GM19468 (cell line): ENCODE results near the gene SSX7.
"Not testable (repeated sequence)": the region's sequence is repeated elsewhere in the genome, so short reads cannot be mapped to it uniquely, and the experiment has no call there.

Experiments
- ATAC-seq: cut with Tn5 transposase; IDR thresholded peaks from one replicate; pipeline ENCODE4 v1.9.1; 2021; ENCODE audit warnings: mild to moderate bottlenecking, moderate library complexity, moderate number of reproducible peaks; ENCODE audit not compliant: unreplicated experiment; ENCODE audit errors: extremely low read depth

The SSX7 gene, protein sequence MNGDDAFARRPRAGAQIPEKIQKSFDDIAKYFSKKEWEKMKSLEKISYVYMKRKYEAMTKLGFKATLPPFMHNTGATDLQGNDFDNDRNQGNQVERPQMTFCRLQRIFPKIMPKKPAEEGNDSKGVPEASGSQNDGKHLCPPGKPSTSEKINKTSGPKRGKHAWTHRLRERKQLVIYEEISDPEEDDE

DNA sequence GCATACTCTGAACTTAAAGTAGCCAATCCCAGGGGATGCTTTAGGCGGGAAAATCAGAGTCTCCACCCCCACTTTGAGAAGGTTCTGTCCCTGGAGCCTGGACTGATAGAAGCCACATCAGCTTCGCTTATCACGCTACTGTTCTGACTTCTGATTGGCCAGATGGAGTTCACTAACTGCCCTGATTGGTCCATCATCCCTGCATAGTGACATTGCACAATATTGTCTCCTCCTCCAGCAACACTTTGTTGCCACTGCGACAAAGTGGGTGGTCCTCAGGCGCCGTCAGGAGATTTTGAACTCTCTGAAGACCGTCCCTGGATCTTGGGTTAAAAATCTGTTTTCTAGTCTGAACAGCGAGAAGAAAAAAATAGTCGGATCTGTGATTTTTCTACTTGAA lies at the start of gene SSX7:
SSX7 (minus strand) TSS at position 101 of the 400 bp plus-strand sequence. CDS start 1,428 bp downstream, outside the sequence.
- not testable (repeated sequence) for ATAC-seq

DNA sequence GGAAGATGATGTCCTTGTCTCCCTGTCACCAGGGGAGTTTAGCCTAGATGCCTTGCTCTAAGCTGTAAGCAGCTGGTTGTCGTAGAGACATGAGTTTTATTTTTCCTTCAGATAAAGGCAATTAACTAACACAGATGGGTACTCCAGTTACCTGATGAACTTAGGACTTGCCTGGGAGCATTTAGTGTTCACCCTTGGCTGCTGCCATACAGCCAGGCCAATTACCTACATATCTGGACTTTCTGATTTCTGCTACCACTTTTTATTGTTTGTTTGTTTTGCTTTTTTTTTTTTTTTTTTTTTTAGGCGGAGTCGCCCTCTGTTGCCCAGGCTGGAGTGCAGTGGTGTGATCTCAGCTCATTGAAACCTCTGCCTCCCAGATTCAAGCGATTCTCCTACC lies 37.3 kb upstream of the SSX7 start:
- ATAC-seq = not testable (repeated sequence)

DNA sequence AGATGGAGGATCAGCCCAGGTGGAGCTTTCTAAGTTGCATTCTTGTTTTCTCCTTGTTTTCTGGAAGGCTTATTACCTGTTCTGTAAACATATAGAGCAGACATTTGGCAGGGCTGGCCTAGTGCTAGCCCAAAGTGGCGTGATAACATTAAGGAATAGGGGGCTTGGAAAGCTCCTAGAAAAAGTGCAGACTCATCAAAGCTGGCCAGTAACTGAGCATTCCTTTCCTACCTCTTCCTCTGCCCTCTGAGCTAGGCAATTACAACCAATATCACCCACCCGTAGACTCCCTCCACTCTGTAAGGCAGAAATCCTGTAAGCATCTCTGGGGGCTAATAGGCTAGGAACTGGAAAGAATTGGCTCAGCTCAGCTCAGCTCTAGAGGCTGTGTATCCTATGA lies 7.5 kb upstream of the SSX7 start:
- not testable (repeated sequence) for ATAC-seq

DNA sequence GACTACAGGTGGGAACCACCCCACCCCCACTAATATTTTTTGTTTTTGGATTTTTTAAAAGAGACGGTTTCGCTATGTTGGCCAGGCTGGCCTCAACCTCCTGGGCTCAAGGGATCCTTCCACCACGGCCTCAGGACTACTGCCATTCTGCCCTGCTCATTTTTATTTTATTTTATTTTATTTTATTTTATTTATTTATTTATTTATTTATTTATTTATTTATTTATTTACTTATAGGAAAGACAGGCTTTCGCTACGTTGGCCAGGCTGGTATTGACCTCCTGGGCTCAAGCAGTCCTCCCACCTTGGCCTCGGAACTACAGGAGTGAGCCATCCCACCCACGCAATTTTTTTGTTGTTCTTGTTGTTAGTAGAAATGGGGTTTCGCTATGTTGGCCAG lies 775 bp upstream of the SSX7 start:
- ATAC-seq = not testable (repeated sequence)

DNA sequence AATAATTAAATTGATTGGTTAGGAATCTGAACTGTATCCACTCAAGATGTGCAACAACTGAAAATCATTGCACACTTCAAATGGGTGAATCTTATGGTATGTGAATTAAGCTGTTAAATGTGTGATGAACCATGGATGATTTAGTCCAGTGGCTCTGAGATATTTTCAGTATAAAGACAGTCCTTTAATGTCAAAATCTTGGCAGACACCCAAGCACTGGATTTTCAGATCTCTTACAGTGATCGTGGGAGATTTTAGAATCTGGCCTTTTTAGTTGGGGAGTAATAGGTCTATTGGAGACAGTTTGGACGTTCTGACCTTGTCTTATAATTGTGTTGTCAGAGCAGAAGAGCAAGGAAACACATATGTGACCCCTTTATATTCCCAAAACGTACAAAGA lies 4.0 kb downstream of the SSX7 start:
- ATAC-seq = not testable (repeated sequence)

DNA sequence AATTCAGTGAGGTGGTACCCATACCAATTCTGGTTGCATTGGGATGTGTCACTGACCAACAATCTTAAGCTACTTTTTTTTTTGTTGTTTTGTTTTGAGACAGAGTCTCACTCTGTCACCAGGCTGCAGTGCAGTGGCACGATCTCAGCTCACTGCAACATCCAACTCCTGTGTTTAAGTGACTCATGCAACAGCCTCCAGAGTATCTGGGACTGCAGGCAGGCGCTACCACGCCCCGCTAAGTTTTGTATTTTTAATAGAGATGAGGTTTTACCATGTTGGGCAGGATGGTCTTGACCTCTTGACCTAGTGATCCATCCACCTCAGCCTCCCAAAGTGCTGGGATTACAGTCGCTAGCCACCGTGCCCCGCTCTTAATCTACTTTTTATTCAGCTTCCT lies 5.7 kb downstream of the SSX7 start:
- ATAC-seq = not testable (repeated sequence)

DNA sequence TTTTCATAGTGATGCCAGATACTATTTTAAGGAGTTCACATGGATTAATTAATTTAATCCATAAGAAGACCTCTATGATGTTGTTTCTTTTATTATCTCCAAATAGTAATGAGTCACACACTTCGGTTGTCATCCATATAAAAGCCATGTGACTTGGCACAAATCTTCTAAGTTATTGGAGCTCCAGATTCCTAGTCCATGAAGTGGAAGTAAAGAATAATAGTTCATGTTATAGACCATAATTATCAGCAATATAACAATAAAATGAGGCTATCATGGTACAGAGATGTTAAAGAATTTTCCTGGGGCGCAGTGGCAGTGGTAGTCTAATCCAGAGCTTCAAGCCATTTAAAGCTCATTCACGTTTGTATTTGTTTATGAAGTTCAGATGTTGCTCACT lies 26.2 kb downstream of the SSX7 start:
- ATAC-seq = not testable (repeated sequence)

DNA sequence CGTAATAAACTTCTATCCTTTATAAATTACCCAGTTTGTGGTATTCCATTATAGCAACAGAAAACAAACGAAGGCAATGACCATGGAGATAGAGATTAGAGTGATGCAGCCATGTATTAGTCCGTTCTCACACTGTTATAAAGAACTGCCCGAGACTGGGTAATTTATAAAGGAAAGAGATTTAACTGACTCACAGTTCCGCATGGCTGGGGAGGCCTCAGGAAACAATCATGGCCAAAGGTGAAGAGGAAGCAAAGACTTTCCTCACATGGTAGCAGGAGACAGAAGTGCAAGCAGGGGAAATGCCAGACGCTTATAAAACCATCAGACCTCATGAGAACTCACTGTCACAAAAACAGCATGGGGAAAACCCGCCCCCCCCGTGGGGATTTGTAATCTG lies 34.0 kb downstream of the SSX7 start:
- not testable (repeated sequence) for ATAC-seq

DNA sequence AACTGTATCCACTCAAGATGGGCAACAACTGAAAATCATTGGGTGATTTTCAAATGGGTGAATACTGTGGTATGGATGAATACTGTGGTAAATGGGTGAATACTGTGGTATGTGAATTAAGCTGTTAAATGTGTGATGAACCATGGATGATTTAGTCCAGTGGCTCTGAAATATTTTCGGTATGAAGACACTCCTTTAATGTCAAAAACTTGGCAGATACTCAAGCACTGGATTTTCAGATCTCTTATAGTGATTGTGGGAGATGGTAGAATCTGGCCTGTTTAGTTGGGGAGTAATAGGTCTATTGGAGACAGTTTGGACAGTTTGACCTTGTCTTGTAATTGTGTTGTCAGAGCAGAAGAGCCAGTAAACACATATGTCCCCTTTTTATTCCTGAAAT lies 45.7 kb downstream of the SSX7 start:
- no peak for ATAC-seq

DNA sequence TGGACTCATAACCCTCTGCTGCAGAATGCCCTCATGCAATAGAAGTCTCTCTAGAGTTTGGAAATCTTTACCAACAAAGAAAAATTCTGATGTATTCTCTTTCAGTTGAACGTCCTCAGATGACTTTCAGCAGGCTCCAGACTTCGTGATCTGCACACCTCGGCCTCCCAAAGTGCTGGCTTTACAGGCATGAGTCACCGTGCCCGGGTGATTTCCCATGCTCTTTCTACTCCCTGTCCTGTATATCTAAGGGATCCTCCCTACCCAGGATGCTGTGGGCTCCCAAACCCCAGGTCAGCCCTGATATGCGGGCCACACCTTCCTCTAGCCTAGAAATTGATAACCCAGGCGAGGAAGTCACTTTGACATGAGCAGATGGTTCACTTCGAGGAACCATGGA lies 51.5 kb downstream of the SSX7 start:
- not testable (repeated sequence) for ATAC-seq

DNA sequence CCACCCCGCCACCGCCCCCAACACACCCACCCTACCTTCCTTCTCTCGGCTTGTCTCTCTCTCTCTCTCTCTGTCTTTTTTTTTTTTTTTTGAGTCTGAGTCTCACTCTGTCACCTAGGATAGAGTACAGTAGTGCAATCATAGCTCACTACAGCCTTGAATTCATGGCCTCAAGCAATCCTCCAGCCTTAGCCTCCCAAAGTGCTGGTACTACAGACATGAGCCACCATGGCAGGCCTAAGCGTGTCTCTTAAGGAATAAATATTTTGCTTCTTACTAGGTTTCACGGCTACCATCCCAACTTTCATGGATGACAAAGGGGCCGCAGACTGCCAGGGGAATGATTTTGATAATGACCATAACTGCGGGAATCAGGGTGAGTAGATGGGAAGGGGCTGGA lies 55.8 kb downstream of the SSX7 start:
- no peak for ATAC-seq

DNA sequence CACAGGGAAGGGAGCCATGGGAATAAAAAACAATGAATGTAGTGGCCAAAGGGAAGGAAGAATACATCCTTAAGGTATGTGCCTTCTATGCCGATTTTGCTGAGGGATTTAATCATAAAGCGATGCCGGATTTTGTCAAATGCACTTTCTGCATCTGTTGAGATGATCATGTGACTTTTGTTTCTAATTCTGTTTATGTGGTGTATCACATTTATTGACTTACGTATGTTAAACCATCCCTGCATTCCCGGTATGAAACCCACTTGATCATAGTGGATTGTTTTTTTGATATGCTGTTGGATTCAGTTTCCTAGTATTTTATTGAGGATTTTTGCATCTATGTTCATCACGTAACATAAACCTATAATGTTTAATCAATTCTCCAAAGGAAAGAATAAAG lies 60.0 kb downstream of the SSX7 start:
- ATAC-seq = no peak
